GM21786 (cell line): ENCODE data around the gene MMP21.

Source experiments
- ATAC-seq: cut with Tn5 transposase; IDR thresholded peaks from one replicate; pipeline ENCODE4 v1.9.1; 2021; ENCODE audit not compliant: unreplicated experiment

Gene MMP21

DNA sequence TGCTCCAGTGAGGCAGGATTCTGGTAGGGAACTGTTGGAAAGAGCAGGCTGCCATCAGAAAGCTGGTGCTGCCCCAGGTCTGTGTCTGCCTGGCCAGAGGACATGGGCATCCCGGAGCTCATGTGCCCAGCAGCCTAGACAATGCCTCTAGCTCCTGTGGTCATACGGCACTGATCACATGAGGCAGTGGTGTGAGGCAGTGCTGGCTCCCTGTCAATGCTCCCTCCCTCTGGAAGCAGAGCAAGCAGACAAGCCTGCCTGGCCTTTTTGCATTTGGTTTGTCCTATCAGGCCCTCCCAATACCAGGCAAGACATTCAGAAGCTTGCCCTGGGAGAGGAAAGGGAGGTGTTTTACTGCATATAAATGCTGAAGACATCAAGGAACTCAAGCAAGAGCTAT lies 19.5 kb upstream of the MMP21 start:
- ATAC-seq, result no peak

DNA sequence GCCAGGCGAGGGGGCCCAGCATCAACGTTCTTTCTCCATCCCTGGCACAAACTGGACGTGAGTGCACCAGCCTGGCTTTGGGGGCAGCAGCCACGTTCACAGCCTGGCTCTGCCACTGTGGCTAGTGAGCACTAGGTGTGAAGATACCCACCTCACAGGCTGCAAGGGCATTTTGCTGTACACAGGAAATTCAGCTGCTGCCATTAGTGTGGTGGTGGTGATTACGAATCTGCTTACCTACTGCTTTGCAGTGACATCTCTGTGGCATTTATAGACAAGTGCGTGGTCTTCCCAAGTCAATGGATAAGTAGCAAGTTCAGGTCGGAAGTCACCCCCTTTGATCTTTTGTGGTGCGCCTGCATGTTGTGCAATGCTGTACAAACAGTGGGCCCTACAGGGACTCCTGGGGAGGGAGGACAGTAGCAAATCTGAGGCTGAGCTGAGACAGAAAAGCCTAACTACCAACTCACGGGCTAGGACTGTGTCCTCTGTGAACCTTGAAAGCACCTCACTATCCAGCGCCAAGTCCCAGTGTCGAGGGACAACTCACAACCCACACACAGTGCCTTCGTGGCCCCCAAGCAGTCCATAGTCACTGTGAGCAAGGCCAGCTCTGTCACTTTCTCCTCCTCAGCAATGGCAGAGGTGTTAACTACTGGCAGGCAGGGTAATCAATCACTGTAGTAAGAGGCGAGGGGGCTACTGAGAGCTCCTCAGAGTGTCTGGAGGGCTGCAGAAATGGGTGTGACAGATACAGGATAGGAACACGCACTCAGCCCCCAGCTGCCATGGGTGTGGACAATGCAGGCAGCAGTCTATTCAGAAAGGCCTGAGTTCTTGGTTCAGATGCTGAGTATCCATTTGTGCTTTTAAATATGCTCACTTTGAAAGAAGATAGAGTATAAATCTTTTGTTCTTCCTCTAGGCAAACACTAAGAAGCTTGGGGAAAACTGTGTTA lies 17.0 kb upstream of the MMP21 start:
- ATAC-seq, result no peak

DNA sequence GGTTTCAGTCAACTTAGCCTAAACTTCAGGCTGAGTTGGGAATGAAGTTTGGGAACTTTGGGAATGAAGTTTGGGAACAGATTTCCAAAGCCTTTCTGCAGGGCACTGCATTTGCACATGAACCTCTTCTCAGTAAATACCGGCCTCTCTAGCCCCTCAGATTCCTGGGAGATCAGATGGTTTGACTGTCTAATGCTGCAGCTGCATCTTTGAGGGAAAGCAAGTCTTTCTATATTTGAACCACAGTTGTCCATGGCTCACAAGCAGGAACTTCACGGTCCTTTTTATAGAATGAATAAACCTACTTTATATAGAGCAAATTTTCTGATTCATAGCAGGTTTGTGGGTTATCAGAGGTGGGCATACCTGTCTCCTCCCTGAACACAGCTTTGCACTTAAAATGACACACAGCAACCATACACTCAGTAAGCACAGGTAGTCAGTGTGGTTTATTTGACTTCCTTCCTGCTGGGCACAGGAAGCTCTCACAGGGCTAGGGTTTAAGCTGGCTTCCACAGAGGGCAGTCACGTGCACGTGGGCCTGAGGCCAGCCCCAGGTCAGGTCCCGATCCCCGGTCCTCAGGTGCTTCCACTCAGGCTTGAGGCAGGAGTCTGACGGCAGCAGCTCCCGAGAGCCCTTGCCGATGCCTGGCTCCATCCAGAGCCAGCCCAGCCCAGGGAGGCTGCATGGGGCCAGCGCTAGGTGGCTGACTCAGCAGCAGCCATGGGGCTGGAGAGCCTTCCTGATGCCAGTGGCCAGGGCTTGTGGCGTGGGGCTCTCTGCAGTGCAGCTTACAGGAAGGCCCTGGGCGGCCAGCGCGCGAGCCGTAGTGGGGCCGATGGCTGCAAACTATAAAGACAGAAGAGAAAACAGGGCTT lies 12.8 kb upstream of the MMP21 start:
- no peak for ATAC-seq

DNA sequence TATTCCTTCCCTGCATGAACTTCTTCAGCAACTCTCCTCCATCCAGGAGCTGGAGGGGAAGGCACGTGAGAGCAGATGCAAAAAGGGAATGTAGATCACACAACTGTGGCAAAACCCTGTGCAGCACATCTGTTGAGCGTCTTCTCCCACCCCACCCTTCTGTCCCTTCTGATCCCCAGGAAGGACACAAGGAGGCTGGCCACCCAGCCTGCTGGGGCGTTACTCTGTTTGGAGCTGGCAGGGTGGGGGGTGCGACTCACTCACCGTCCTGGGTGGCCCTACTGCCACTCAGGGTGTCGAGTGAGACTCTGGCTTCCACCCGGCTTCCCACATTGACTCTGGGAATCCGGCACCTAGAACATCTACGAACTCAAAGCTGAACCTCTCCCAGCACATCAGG lies 10.2 kb upstream of the MMP21 start:
- no peak for ATAC-seq

DNA sequence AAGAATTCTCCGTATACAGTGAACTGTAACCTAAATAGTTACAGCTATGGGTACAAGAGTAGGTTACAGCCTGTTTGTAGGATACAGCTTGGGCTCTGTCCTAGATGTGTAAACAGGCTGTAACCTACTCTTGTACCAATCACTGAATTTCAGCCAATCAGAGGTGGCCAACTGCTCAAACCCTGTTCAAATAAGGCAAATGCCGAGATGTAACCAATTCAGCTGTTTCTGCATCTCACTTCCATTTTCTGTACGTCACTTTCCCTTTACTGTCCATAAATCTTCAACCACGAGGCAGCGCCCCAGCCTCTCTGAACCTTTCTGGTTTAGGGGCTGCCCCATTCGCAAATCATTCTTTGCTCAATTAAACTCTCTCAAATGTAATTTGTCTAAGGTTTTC lies 8.3 kb upstream of the MMP21 start:
- peak; percentile 74 for ATAC-seq

DNA sequence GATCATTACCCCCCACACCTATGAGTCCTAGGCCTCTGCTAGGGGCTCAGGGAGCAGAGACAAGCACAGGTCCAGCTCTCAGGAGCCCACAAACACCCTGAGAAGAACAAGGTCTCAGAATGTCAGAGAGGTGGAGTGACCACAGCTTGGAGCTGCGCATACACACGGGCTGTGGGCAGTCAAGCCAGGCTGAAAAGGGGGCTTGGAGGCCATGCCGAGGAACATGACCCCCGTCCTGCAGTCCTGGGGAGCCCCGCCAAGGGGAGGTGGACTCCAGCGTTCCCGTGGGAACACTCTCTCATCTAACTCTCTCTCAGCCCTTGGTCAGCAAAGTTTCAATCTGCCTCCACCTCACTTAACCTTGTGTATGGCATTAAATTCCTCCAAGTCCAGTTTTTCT lies 7.8 kb upstream of the MMP21 start:
- no peak for ATAC-seq

DNA sequence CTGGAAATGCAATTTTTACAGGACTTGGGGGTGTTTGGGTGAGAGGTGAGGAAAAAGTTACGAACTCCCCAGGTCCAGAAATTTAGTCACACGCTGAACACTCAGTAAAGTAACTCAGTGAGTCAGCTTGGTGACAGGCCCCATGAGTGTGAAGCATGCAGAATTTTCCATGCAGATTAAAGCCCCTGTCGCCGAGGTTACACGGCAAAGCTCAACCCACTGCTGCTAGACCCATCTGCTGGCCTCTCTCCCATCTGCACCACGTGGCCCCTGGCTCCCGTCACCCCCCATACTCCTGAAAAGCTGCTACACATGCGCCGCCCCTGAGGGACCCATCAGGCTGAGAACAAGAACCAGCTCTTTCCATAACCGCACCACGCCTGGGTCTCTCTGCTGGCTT lies 7.0 kb upstream of the MMP21 start:
- ATAC-seq, result no peak

DNA sequence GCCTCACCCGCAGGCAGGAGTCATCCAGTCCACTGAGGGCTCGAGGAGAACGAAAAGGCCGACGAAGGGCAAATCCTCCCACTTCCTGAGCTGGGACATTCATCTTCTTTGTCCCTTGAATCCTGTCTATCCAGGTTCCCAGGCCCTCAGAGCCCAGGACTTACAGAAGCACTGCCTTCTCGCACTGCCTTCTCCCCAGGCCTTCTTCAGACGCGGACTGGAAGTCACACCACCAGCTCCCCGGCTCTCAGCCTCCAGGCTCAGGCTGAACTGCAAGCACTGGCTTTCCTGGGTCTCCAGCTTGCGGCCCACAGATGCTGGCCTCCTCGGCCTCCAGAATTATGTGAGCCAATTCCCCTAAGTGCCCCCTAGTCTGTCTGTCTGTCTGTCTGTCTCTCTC lies 6.4 kb upstream of the MMP21 start:
- ATAC-seq, result no peak

DNA sequence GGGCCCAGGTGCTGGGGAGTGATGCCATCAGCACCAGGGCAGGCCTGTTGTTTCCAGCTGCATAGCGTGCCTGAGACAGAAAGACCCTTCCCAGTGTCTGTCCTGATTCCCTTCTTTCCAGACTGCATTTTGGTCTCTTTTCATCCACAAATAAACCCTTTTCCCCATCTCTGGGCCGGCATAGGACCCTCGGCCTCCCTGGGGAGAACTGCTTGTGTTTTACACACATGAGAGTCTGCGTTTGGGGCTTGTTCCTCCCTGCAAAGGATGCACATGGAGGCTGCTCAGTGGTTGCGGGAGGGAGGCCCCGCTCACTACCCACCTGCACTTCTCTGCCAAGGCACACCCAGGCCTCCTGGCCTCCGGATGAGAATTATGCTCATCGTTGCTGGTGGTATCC lies 5.8 kb upstream of the MMP21 start:
- ATAC-seq, result no peak

DNA sequence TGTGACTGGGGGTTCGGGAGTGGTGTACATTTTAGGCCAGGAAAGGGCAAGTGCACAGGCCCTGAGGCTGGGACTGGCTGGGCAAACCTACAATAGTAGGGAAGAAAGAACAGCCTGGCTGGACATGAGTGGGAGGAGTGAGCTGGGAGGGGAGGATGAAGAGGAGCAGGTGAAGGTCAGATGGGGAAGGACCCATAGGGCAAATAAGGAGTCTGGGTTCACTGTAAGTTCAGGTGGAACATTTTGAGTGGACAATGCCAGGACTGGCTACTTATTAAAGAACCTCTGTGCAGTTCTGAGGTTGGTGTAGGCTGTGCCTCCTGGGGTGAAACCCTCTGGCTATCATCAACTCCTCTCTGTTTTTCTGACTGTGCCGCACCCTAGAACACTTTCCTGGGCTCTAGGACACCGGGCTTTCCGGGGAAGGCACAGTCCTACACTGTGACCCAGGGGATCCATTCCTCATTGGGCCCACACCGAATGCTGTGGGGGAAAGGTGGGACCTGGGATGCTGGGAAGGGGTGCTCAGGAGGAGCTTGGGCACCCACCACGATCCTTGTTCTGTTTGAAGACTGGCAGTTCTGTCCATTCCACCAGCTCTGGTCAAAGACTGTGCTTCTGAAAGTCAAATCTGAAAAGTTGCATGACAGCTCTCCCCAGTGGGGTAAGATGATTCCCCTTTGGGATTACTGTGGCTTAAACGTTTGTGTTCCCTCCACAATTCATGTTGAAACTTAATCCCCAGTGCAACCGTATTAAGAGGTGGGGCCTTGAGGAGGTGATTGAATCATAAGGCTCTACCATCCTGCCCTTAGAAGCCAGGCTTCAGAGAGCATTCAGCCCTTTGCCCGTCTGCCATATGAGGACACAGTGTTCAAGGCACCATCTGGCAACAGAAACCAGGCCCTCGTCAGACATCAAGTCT lies 4.0 kb upstream of the MMP21 start:
- ATAC-seq, result no peak

DNA sequence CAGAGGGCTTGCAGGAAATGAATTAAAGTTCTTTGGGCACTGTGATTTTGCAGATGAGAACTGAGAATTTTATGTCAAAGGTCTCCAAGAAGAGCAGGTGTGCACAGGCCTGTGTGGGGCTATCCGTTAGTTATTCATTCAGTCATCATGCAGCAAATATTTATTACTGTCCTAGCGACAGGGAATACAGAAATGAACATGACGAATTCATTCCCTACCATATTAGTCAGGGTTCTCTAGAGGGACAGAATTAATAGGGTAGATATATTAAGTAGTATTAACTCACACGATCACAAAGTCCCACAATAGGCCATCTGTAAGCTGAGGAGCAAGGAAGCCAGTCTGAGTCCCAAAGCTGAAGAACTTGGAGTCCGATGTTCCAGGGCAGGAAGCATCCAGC lies 2.9 kb upstream of the MMP21 start:
- ATAC-seq, result no peak

DNA sequence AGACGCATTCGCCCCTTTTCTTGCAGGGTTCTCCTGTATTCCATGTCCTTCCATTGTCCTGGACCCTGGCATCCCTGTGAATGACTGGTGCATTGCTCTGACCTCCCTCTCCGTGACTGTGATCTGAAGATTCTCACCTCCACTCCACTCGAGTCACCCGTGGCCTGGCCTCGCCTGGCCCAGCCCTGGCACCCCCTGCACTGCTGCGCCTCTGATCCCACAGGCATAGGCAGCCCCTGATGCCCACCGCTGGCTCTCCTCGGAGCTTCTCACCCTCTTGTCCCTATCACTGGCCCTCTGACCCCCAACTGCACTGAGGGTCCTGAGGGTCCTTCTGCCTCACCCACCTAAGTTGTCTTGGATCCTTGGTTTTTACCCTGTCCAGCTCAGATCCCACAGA lies 2.2 kb upstream of the MMP21 start:
- ATAC-seq, result no peak

DNA sequence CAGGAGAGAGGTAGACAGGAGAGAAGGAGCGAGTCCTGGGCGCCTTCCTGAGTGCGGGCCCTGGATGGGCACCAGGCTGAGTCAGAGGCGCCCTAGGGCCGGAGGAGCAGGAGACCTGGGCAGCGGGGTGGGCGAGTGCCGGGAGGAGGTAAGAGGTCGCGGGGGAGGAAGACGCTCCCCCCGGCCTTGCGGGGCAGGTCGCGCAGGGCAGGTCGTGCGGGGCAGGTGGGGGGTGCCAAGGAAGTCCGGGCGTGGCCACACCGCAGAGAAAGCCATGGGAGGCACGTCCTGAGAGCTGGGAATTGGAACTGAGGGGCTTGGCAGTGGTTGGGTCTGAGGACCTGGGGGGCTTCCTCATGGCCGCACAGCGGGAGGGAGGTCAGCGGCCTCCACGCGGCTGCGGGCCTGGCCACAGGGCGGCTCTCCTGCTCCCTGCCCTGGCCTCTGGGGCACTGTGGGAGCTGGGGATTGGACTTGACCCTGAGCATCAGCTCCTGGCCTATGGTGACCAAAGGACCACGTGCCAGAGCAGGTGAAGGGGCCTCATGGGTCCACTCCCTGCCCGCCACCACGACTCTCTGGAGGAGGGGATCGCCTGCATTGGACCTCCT lies 935 bp downstream of the MMP21 start:
- ATAC-seq, result no peak

DNA sequence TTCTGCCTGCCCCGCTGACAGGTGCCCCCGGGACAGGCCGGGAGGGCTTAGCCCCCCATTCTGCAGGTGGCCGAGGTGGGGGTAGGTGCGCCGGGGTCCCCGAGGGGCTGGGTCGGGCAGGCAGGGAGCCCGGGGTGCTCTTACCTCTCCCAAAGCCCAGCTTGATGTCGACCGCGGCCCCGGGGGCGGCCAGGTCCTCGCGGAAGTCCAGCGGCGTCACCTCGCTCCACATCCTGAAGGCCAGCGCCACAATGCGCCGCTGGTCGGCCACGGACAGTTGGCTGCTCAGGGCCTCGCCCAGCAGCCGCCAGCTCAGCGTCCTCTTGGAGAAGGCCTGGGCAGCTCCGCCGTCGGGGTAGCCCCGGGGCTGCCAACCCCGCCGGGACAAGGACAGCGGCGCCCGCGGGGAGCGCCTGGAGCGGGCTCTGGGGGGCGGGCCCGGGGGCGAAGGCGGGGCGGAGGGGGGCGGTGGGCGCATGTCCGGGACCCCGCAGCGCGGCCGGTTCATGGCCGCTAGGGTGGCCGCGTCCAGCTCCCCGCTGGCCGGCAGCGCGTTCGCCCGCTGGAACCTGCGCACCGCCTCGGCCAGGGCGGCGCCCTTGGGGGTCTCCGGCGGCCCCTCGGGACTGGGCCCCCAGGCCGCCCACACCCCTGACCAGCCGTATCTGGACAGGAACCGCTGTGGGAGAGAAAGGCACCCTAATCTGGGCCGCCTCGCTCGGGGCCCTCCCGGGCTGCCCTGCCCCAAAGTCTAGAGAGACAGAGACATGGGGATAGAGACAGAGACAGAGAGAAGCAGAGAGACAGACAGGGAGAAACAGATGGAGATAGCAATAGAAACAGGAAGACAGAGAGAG lies 1.7 kb downstream of the MMP21 start:
- no peak for ATAC-seq

DNA sequence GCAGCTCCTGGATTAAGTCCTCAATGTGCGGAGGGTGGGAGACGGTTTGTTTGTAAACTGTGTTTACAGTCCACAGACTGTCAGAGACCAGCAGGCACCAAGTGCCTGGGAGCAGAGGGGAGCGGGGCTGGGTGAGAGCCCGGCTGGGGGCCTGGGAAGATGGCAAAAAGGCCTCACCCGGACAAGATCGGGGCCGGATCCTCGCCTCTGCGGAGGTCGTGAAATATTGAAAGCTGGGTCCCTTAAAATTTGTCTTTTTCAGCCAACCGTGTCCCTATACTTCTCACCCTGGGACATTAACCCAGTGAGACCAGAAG lies 2.8 kb downstream of the MMP21 start:
- ATAC-seq, result no peak

DNA sequence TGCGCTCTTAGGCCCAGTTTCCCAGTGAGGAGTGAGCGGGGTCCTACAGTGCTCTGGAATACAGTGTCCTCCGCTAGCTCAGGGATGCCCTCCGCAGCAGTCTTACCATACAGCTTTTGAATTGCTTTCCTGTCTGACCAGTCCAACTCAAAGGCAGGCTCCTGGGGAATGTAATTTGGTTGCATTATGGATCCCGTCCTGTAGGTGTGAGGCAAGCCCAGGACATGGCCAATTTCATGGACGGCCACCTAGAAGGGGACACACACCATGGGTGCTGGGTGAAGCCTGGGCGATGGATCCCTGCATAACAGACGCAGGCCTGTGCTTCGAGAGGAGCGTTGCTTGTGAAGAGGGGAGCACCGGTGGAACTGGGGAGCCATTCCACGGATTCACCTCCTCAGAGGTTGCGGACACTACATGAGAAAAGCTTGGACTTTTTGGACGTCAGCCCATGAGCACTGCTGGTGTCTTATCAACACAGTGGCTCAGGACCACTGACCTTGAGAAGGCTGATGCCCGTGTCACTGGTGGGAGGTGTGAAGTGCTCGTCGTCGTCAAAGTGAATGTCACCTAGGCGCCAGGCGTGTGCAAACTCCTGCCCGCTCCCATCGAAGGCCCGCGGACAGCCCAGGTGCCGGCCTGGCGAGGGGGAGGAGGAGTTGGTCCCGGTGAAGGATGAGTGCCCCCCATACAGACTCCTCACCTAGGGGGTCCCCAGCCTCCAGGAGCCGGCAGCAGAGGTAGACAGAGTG lies 3.3 kb downstream of the MMP21 start:
- no peak for ATAC-seq

DNA sequence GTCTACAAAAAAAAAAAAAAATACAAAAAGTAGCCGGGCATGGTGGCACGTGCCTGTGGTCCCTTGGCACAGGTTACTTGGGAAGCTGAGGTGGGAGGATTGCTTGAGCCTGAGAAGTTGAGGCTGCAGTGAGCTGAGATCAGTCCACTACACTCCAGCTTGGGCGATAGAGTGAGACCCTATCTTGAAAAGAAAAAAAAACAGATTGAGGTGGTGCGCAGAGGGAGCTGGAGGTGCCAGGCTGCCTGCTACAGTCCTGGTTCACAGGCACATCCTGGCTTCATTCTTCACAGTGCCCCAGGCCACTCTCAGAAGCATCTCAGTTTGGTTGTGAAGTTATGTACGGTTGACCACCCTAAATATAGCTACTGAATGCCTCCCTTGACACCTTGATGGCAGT lies 4.8 kb downstream of the MMP21 start:
- ATAC-seq, result no peak

DNA sequence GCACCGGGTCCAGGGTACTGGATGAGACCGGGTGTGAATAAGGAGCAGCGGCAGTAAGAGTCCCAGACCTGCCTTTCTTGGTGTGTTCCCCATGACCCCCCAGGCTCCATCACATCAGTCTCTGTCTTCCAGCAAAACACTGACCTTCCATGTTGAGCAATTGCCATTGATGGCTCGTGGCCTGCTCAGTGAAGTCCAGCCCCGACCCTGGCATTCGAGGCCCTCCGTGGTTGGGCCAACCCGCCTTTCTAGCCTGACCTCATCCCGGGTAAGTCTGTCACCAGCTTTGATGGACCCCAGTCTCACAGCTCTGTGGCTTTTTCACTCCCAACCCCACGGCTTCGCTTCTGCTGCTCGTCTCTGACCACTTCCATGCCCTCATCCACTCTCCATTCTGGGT lies 6.4 kb downstream of the MMP21 start:
- ATAC-seq, result no peak

DNA sequence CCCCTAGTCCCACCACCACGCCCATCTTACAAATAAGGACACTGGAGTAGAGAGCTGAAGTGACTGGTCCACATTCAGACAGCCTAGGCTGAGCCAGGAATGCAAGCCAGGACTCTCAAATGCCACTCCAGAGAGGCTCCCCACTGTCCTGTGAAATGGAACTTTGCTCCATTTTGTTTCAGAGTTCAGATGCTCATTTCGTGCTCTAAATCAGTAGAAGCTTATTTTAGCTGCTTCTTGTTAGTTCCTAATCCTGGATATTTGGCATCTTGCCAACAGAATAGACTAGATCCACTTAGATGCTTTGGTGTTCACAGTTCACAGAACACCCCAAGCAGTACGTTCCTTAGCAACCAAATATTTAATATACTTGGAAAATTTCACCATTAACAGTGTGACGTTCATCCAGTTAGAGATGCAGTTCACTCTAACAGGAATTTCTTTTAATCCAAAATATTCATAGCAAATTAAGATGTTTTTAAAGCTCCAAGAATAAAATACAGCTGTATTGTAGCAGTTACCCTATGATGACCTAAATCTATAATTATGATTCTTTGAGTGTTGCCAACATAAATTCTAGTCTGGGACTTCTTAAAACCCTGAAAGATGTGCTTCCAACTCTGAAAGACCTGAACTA lies 7.3 kb downstream of the MMP21 start:
- ATAC-seq, result no peak
